Body of pancreas (tissue), 4 donors: Measurements from ENCODE around the gene SEC11A. TPM values are rescaled to one million over a fixed set of nuclear protein-coding genes. Genes with fewer than 3 reads are reported as not detected.

Experiments used
- ATAC-seq: fragments of 150-250 bp; one replicate; pipeline ENCODE4 v1.9.1; 2016
- DNase-seq, 4 donors: peaks; one replicate each; pipeline ENCODE4 v3.0.0-alpha.2; 2019
- H3K27ac ChIP-seq, 4 donors: fragments of 200-600 bp; sonication (generic); 1 replicate in 3 of 4; 2 replicates in 1 of 4; pipeline versions ENCODE4 v1.5.1 to v1.6.1; 2016 to 2019; ENCODE audit warnings: mild to moderate bottlenecking in 1 of 4, mixed read lengths in 1 of 4, moderate library complexity in 1 of 4
- H3K27me3 ChIP-seq, 2 donors: fragments of 200-600 bp; sonication (generic); one replicate each; pipeline ENCODE4 v1.6.0; 2016; ENCODE audit warnings: mild to moderate bottlenecking in 1 of 2
- H3K36me3 ChIP-seq, 2 donors: fragments of 200-600 bp; sonication (generic); replicated peaks in 1 of 2; 2 replicates each; pipeline ENCODE4 v1.5.1; 2016; ENCODE audit warnings: low read depth in 2 of 2; ENCODE audit not compliant: insufficient read depth in 1 of 2
- H3K4me1 ChIP-seq: fragments of 200-600 bp; sonication (generic); one replicate; pipeline ENCODE4 v1.6.0; 2016
- H3K4me3 ChIP-seq, 2 donors: fragments of 200-600 bp; sonication (generic); 1 replicate in 1 of 2; 2 replicates in 1 of 2; pipeline ENCODE4 v1.5.1; 2016 to 2019
- H3K9me3 ChIP-seq, 3 donors: fragments of 200-600 bp; sonication (generic); 1 replicate in 2 of 3; 2 replicates in 1 of 3; pipeline ENCODE4 v1.5.1; 2016
- CTCF ChIP-seq, 7 experiments: fragments of 450-650 bp in 4 of 7; fragments of 200-600 bp in 3 of 7; sonication (generic) in 3 of 7; IDR thresholded peaks; one replicate each; pipeline ENCODE4 v1.5.1; 2016 to 2019; ENCODE audit warnings: antibody characterized with exemption in 7 of 7
- POLR2A ChIP-seq, 3 donors: fragments of 450-650 bp; IDR thresholded peaks; one replicate each; pipeline ENCODE4 v1.6.1; 2016; ENCODE audit warnings: antibody characterized with exemption in 3 of 3, mild to moderate bottlenecking in 2 of 3
- WGBS, 2 donors: methylation state at CpG; one replicate each; pipeline ENCODE4 v1.1.5; 2017; 5-methylcytosine and 5-hydroxymethylcytosine counted together
- intact Hi-C: fragments of 100-400 bp; cut with DNase I; formaldehyde crosslinking; loops from one replicate; pipeline ENCODE4 v1.15.1; 2023
- total RNA-seq, 2 donors: library from RNA; depleted of rRNA; stranded (reverse); fragments of >200 nt; gene quantifications; one replicate each; pipeline ENCODE4 v1.1.0, GENCODE V29; 2016

SEC11A gene
- total RNA-seq, 2 donors from 2014 or later: 83.8 to 89.3 TPM

DNA sequence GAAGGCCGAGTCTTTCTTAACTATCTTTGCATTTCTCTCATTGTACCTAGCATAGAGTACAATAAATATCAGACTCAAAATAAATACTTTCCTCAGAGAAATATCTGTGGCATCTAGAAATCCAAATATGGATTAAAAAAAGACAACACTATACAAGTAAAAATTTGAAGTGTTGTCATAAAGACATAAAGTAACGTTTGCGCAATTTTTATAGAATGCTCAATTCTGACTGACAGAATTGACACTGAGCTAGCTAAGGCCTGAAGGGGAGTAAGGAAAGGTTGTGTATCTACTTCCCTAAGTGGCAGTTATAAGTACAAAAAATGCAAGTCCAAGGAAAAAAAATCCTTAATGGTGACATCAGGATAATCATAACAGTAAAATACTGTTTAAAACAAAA is 1.1 kb downstream of the SEC11A start:
- TF ChIP-seq CTCF (IDR thresholded peaks at IDR 0.05): no peak
- TF ChIP-seq POLR2A (IDR thresholded peaks at IDR 0.05): no peak
- no peak for DNase-seq
- Histone ChIP-seq H3K27ac (peak overlapping the region in 1 of 4 donors; percentile 94), H3K4me1 (peaks cover 24% of the 10 kb centered on the region), H3K27me3 (no peaks in the 10 kb centered on the region), H3K4me3 (peak overlapping the region; percentile 79 to 90), H3K9me3 (no peaks in the 10 kb centered on the region), H3K36me3 (peaks cover 0 to 3% of the 10 kb centered on the region in 2 donors)
- ATAC-seq: no peak
- 17 to 19% methylated on average over 3 of the region's 3 CpGs for WGBS, 2 donors
- intact Hi-C loops: no loop called here

DNA sequence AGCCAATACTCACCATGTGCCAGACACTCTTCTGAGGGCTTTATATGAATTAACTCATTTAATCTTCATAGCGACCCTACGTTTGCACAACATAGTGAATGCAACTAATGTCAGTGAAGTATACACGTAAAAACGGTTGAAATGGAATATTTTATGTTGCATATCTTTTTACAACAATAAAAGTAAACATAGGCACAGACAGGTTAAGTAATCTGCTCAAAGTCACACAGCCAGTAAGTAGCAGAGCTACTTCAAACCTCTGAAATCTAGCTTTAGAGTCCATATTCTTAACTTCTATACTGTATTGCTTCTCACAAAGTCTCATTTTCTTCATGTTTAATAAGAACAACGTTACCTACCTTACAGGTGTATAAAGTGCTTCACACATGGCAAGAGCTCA is 1.6 kb downstream of the SEC11A start:
- Histone ChIP-seq H3K4me1 (peaks cover 24% of the 10 kb centered on the region), H3K27me3 (no peaks in the 10 kb centered on the region), H3K27ac (no peak overlapping the region), H3K36me3 (peaks cover 0 to 3% of the 10 kb centered on the region in 2 donors), H3K9me3 (no peaks in the 10 kb centered on the region), H3K4me3 (no peak overlapping the region)
- intact Hi-C loops: no loop called here
- TF ChIP-seq POLR2A (IDR thresholded peaks at IDR 0.05) (no peak), CTCF (IDR thresholded peaks at IDR 0.05) (no peak)
- ATAC-seq: no peak
- 55% methylated on average over 5 of the region's 5 CpGs for WGBS, 2 donors
- DNase-seq: no peak

DNA sequence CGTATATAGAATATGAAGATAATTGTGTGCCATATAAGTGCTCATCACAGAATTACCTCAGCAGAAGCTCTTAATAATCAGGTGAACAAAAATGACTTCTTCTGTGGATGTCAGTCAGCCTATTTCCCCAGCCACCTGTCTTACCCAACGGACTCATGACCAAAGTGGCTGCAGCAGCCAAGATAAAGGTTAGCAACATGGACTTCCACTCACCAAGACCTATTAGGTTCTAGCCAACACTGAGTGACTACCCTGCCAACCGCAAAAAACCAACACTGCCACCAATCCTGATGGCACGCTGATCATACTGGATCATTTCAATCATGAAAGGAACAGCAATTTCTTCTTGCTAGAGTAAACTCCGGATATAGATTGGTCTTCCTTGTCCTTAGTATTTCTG is 12.1 kb downstream of the SEC11A start:
- no peak overlapping the region for H3K4me3 ChIP-seq
- ATAC-seq (no peak), DNase-seq (no peak)
- 90 to 94% methylated on average over 5 of the region's 5 CpGs for WGBS, 2 donors
- no peaks in the 10 kb centered on the region for H3K27me3 ChIP-seq
- no peak for TF ChIP-seq POLR2A (IDR thresholded peaks at IDR 0.05)
- TF ChIP-seq CTCF (IDR thresholded peaks at IDR 0.05): no peak
- peaks cover 16% of the 10 kb centered on the region for H3K4me1 ChIP-seq
- H3K9me3 ChIP-seq: no peaks in the 10 kb centered on the region
- H3K36me3 ChIP-seq: no peaks in the 10 kb centered on the region
- intact Hi-C loops: no loop called here
- H3K27ac ChIP-seq: no peak overlapping the region

GRCh38 chr15:84702961-84703482 is 12.9 kb downstream of the SEC11A start:
- Histone ChIP-seq H3K4me3 (no peak overlapping the region), H3K4me1 (peaks cover 19% of the 10 kb centered on the region), H3K27me3 (no peaks in the 10 kb centered on the region), H3K36me3 (no peaks in the 10 kb centered on the region), H3K27ac (no peak overlapping the region), H3K9me3 (no peaks in the 10 kb centered on the region)
- DNase-seq (peak; percentile 28 to 58 (median 54)), ATAC-seq (peak; percentile 67)
- WGBS, 2 donors: 31 to 33% methylated on average over 4 of the region's 4 CpGs
- intact Hi-C loops: no loop called here
- TF ChIP-seq CTCF (IDR thresholded peaks at IDR 0.05) (no peak), POLR2A (IDR thresholded peaks at IDR 0.05) (no peak)

DNA sequence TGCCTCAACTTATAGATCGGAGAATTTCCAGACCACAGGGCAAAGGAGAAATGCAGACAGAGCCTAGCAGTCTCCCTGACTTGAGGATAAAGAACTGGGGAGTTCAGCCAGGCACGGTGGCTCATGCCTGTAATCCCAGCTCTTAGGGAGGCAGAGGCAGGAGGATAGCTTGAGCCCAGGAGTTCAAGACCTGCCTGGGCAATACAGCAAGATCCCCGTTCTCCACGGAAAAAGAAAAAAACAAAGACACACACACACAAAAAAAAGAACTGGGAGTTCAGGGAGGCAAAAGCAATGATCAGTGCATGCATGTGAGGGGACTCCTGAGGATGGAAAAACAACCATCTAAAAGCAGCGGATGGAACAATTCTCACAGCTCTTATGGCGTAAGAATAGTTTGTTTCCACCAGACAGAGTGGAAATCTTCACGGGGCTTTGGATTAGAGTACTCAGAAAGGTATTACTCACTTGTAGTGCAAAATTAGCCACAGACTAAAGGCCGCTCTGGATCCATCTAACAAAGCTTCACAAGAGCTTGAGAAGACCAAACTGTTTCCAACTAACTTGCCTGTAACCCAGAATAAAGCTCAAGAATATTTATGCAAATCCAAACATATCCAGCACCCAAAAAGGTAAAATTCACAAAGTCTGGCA is 16.3 kb downstream of the SEC11A start:
- Histone ChIP-seq H3K27me3 (no peaks in the 10 kb centered on the region), H3K9me3 (no peaks in the 10 kb centered on the region), H3K27ac (no peak overlapping the region), H3K36me3 (no peaks in the 10 kb centered on the region), H3K4me1 (peaks cover 30% of the 10 kb centered on the region), H3K4me3 (no peak overlapping the region)
- TF ChIP-seq POLR2A (IDR thresholded peaks at IDR 0.05): no peak
- TF ChIP-seq CTCF (IDR thresholded peaks at IDR 0.05): no peak
- ATAC-seq (no peak), DNase-seq (no peak)
- intact Hi-C loops: no loop called here
- WGBS, 2 donors: 79 to 90% methylated on average over 8 of the region's 8 CpGs
